Thyroid gland (tissue), 4 donors: ENCODE data around the gene DOC2A.

Experiments used
- POLR2A ChIP-seq, 2 donors: fragments of 450-650 bp; IDR thresholded peaks; one replicate each; pipeline ENCODE4 v1.6.1; 2017; ENCODE audit warnings: antibody characterized with exemption in 2 of 2, mild to moderate bottlenecking in 2 of 2, moderate library complexity in 1 of 2
- TF ChIP-seq, protein P1 (sequence below), 6 experiments: fragments of 200-600 bp in 3 of 6; fragments of 450-650 bp in 3 of 6; sonication (generic) in 3 of 6; IDR thresholded peaks; one replicate each; pipeline ENCODE4 v1.5.1; 2016 to 2019; ENCODE audit warnings: antibody characterized with exemption in 6 of 6, mild to moderate bottlenecking in 2 of 6, inconsistent platforms in 1 of 6, moderate library complexity in 1 of 6

DNA sequence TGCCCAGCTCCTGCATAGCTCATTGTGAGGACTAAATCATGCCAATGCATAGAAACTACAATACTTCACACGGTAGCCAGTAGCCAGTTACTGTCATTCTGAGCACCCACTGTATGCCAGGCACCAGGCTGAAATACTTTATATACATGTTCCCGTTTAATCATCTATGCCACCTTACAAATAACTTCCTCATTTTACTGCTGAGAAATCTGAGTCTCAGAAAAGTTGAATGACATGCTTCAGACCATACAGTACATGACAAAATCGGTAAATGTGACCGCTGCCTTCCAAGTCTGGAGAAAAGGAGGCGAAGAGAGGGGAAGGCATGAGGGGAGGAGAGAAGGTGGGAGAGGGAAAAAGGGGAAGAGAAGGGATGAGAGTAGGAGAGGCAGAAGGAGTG lies 29.4 kb upstream of the DOC2A start:
- no peak for TF ChIP-seq POLR2A (IDR thresholded peaks at IDR 0.05)
- TF ChIP-seq, protein P1, sequence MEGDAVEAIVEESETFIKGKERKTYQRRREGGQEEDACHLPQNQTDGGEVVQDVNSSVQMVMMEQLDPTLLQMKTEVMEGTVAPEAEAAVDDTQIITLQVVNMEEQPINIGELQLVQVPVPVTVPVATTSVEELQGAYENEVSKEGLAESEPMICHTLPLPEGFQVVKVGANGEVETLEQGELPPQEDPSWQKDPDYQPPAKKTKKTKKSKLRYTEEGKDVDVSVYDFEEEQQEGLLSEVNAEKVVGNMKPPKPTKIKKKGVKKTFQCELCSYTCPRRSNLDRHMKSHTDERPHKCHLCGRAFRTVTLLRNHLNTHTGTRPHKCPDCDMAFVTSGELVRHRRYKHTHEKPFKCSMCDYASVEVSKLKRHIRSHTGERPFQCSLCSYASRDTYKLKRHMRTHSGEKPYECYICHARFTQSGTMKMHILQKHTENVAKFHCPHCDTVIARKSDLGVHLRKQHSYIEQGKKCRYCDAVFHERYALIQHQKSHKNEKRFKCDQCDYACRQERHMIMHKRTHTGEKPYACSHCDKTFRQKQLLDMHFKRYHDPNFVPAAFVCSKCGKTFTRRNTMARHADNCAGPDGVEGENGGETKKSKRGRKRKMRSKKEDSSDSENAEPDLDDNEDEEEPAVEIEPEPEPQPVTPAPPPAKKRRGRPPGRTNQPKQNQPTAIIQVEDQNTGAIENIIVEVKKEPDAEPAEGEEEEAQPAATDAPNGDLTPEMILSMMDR (IDR thresholded peaks at IDR 0.05), result no peak
